Hippocampal formation (tissue), 2 donors: ENCODE data around the gene CLEC14A.
A peak's percentile ranks its signal among the peaks of the same experiment; 100 is the strongest.

Experiments used
- DNase-seq, 2 donors: peaks; one replicate each; lab custom pipeline; 2025; lab: John Stamatoyannopoulos, UW

Gene CLEC14A

GRCh38 chr14:38248321-38249028 lies 7.4 kb downstream of the CLEC14A start:
- no peak for DNase-seq

GRCh38 chr14:38243696-38244240 lies 12.1 kb downstream of the CLEC14A start:
- DNase-seq: no peak

GRCh38 chr14:38238878-38239277 lies 17.0 kb downstream of the CLEC14A start:
- DNase-seq: no peak

- DNase-seq: no peak
Measured at GRCh38 chr14:38238332-38238731, 17.6 kb downstream of the CLEC14A start.

GRCh38 chr14:38233218-38233617 lies 22.7 kb downstream of the CLEC14A start:
- DNase-seq: no peak

GRCh38 chr14:38226366-38226765 lies 29.5 kb downstream of the CLEC14A start:
- DNase-seq: no peak

- no peak for DNase-seq
Measured at GRCh38 chr14:38225946-38226345, 29.9 kb downstream of the CLEC14A start.

- DNase-seq: no peak
Measured at GRCh38 chr14:38224338-38224737, 31.6 kb downstream of the CLEC14A start.

GRCh38 chr14:38221077-38221476 lies 34.8 kb downstream of the CLEC14A start:
- no peak for DNase-seq

GRCh38 chr14:38217553-38217952 lies 38.3 kb downstream of the CLEC14A start:
- DNase-seq: no peak

GRCh38 chr14:38213001-38213400 lies 42.9 kb downstream of the CLEC14A start:
- no peak for DNase-seq

GRCh38 chr14:38212111-38212510 lies 43.8 kb downstream of the CLEC14A start:
- no peak for DNase-seq

- DNase-seq: no peak
Measured at GRCh38 chr14:38211255-38211735, 44.6 kb downstream of the CLEC14A start.

- no peak for DNase-seq
Measured at GRCh38 chr14:38210587-38211216, 45.2 kb downstream of the CLEC14A start.

GRCh38 chr14:38209572-38210557 lies 46.0 kb downstream of the CLEC14A start:
- no peak for DNase-seq

- peak in 1 of 2 donors; percentile 9 for DNase-seq
Measured at GRCh38 chr14:38208618-38209562, 47.0 kb downstream of the CLEC14A start.

- no peak for DNase-seq
Measured at GRCh38 chr14:38207736-38208617, 47.9 kb downstream of the CLEC14A start, which contains the start of gene SSTR1. Gene SSTR1, plus strand, starts transcription at chr14:38207904. Its CDS starts 1,486 bp downstream, at chr14:38209390.

- no peak for DNase-seq
Measured at GRCh38 chr14:38207377-38207735, 48.5 kb downstream of the CLEC14A start.

GRCh38 chr14:38206689-38207376 lies 49.1 kb downstream of the CLEC14A start:
- no peak for DNase-seq
